CD4-positive, alpha-beta memory T cell (primary cell): ENCODE results near the gene DRGX. TPM values are rescaled to one million over a fixed set of nuclear protein-coding genes. Genes with fewer than 3 reads are reported as not detected.

ENCODE experiments used
- CTCF ChIA-PET: fragments of 350-600 bp; sonication (Branson Sonifier 250); formaldehyde crosslinking; loops from one replicate; lab custom pipeline; 2021; ENCODE audit warnings: inconsistent platforms; ENCODE audit not compliant: partially characterized antibody; lab: Charles Lee
- POLR2A ChIA-PET: fragments of 350-600 bp; sonication (Branson Sonifier 250); formaldehyde crosslinking; loops from one replicate; lab custom pipeline; 2021; ENCODE audit not compliant: partially characterized antibody; lab: Charles Lee
- DNase-seq, 5 donors: peaks; one replicate each; pipeline versions ENCODE4 v3.0.0 to v3.0.0-alpha.2; 2020 to 2022; ENCODE audit warnings: mixed read lengths in 1 of 5
- H3K27ac ChIP-seq: one replicate; pipeline ENCODE4 v1.7.0; 2013; ENCODE audit warnings: low read depth, low read length
- H3K27me3 ChIP-seq: 2 replicates; pipeline ENCODE4 v1.7.0; 2013; ENCODE audit warnings: mild to moderate bottlenecking, low read length, moderate library complexity; ENCODE audit not compliant: insufficient read depth
- H3K36me3 ChIP-seq: 2 replicates; pipeline ENCODE4 v1.7.0; 2013; ENCODE audit warnings: mild to moderate bottlenecking, low read length, moderate library complexity; ENCODE audit not compliant: insufficient read depth
- H3K4me1 ChIP-seq: 2 replicates; pipeline ENCODE4 v1.7.0; 2013; ENCODE audit warnings: mild to moderate bottlenecking, low read length, moderate library complexity; ENCODE audit not compliant: insufficient read depth
- H3K4me3 ChIP-seq, 2 donors: one replicate each; pipeline ENCODE4 v1.7.0; 2013; ENCODE audit warnings: low read length in 2 of 2, mild to moderate bottlenecking in 1 of 2
- H3K9me3 ChIP-seq, 2 donors: one replicate each; pipeline ENCODE4 v1.7.0; 2013; ENCODE audit warnings: low read length in 2 of 2, control low read depth in 1 of 2; ENCODE audit not compliant: control insufficient read depth in 1 of 2
- H3K27ac Mint-ChIP-seq, 7 donors: one replicate each; pipeline ENCODE4 v1.8.0; 2020 to 2021; ENCODE audit warnings: mixed read lengths in 7 of 7, mild to moderate bottlenecking in 6 of 7, inconsistent platforms in 3 of 7, moderate library complexity in 3 of 7
- H3K27me3 Mint-ChIP-seq, 2 donors: one replicate each; pipeline ENCODE4 v1.8.0; 2020 to 2021; ENCODE audit warnings: mixed read lengths in 2 of 2
- H3K36me3 Mint-ChIP-seq, 2 donors: one replicate each; pipeline ENCODE4 v1.8.0; 2020 to 2021; ENCODE audit warnings: mixed read lengths in 2 of 2, inconsistent platforms in 1 of 2, mild to moderate bottlenecking in 1 of 2
- H3K4me1 Mint-ChIP-seq, 4 donors: one replicate each; pipeline ENCODE4 v1.8.0; 2020 to 2021; ENCODE audit warnings: mixed read lengths in 4 of 4, mild to moderate bottlenecking in 1 of 4
- H3K4me3 Mint-ChIP-seq, 8 donors: one replicate each; pipeline ENCODE4 v1.8.0; 2020 to 2021; ENCODE audit warnings: mixed read lengths in 8 of 8, mild to moderate bottlenecking in 7 of 8, moderate library complexity in 6 of 8, inconsistent platforms in 3 of 8
- H3K9me3 Mint-ChIP-seq, 8 donors: one replicate each; pipeline ENCODE4 v1.8.0; 2020 to 2021; ENCODE audit warnings: mixed read lengths in 8 of 8, mild to moderate bottlenecking in 5 of 8, inconsistent platforms in 3 of 8, moderate library complexity in 1 of 8
- intact Hi-C: fragments of 100-400 bp; cut with micrococcal nuclease; formaldehyde crosslinking; loops from one replicate; pipeline ENCODE4 v1.15.1; 2023
- polyA plus RNA-seq, 2 donors: library from polyadenylated mRNA; unstranded; fragments of 300-500 nt; fragmentation: Illumina TruSeq; gene quantifications; one replicate each; pipeline ENCODE4 v1.2.3, GENCODE V29; 2021
- total RNA-seq, 2 experiments: library from RNA; stranded (reverse); gene quantifications; one replicate each; pipeline ENCODE4 v1.2.3, GENCODE V29; 2021

DRGX gene
- total and polyA plus RNA-seq, 4 experiments from 2014 or later = not detected

DNA sequence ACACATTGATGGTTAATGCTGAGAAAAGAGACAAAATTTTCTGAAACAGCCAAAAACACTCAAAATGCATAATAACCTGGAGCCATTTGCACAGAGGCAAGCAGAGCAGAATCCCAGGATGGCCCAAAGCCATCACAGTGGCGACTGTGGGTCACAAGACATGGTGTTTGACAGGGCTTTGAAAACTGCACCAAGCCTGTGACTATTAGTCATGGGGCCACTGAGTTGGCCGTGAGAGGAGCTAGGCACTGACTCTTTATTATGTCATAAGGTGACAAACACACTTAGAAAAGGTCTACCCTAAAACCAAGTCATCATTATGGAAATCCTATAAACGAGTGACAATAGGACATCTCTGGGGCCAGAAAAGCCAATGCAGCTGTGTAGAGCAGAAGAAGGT is 23.9 kb downstream of the DRGX start:
- Mint-ChIP-seq H3K36me3 (no peaks in the 10 kb centered on the region), H3K4me1 (no peaks in the 10 kb centered on the region), H3K27me3 (peaks cover 3 to 4% of the 10 kb centered on the region in 2 donors), H3K4me3 (no peak overlapping the region), H3K27ac (no peak overlapping the region), H3K9me3 (no peaks in the 10 kb centered on the region)
- CTCF ChIA-PET = interaction anchor here (0.9 to 1.2 kb wide), 2 partner anchors 36 to 280 kb away, joined by 3 to 5 read pairs; no protein-coding TSS in a partner anchor
- no peaks in the 10 kb centered on the region for H3K27me3 ChIP-seq
- POLR2A ChIA-PET = no interaction called here
- no peak for DNase-seq
- no peak overlapping the region for H3K4me3 ChIP-seq
- no peaks in the 10 kb centered on the region for H3K36me3 ChIP-seq
- no peaks in the 10 kb centered on the region for H3K9me3 ChIP-seq
- no peak overlapping the region for H3K27ac ChIP-seq
- H3K4me1 ChIP-seq = no peaks in the 10 kb centered on the region
- intact Hi-C loops = no loop called here

DNA sequence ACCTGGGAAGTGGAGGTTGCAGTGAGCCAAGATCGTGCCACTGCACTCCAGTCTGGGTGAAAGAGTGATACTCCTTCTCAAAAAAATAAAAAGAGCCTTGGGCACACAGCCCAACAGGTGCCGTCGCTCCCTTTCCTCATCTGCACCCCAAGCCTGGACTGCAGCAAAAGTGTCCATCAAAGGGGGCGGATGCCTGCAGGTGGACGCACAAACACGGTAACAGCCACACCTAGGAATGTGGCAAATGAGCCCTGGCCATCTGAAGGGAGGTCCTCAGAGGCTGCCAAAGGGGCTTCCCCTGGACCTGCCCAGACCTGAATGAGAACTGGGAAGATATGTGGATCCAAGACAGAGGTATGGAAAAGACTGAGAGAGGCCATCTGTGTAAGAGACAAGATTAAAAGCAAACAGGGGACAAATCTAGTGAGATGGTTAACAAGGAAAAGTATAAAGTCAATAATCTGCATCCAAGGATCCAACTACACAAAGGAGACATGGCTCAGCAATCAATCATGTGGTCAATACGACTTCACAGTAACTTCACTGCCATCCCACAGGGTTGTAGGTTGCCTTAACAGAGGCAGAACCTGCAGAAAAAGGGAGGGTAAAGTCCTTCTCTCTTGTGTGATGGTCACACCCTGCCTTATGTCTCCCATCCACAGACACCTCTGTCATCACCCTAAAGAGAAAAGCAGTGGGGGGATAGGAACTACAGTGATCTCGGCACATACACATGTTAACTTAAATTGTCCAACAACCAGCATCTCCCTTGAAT is 25.4 kb downstream of the DRGX start:
- Histone ChIP-seq H3K27me3 (no peaks in the 10 kb centered on the region), H3K9me3 (no peaks in the 10 kb centered on the region), H3K4me1 (no peaks in the 10 kb centered on the region), H3K36me3 (no peaks in the 10 kb centered on the region), H3K27ac (no peak overlapping the region), H3K4me3 (no peak overlapping the region)
- Mint-ChIP-seq H3K27ac (no peak overlapping the region), H3K36me3 (no peaks in the 10 kb centered on the region), H3K9me3 (no peaks in the 10 kb centered on the region), H3K27me3 (peaks cover 2 to 3% of the 10 kb centered on the region in 2 donors), H3K4me1 (no peaks in the 10 kb centered on the region), H3K4me3 (no peak overlapping the region)
- intact Hi-C loops = no loop called here
- ChIA-PET CTCF (interaction anchor here (0.6 to 1.9 kb wide), 2 partner anchors 37 to 140 kb away, joined by 3 to 5 read pairs; no protein-coding TSS in a partner anchor), POLR2A (interaction anchor here (0.6 kb wide), 1 partner anchor 105 kb away, joined by 3 read pairs; no protein-coding TSS in a partner anchor)
- DNase-seq = no peak

DNA sequence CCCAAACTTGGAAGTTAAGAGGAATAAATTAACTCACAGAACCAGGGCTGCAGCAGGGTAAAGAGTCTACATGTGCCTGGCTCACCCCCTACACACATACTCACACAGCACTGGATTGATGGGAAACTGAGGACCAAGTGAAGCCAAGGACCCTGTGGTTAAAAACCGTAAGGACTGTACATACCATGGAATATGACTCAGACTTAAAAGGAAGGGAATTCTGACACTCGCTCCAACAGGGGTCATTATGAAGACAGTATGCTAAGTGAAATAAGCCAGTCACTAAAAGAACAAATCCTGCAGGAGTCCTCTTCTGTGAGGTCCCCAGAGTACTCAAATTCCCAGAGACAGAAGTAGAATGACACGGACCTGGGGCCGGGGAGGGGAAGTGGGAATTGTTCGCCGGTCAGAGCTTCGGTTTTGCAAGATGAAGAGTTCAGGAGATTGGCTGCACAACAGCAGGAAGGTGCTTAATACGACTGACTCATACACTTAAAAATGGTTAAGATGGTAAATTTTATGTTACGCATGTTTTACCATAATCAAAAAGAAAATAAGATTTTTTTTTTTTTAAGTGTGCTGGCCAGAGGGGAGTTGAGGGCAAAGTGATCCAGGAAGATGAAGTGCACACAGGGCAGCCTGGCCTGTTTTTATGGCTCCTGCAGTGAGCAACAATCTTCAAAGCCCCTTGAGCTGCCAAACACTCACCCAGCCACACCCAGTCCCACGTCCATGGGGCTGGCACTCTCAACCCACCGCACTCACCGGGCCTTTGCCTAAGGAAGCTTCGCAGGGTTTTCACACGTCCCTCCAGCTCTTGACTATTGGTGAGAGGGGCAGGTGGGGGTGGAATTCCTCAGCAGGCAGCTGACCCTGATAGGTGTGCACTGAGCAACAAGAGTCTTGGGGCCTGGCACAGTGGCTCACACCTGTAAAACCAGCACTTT is 26.4 kb downstream of the DRGX start:
- ChIA-PET POLR2A (interaction anchor here (0.6 kb wide), 1 partner anchor 106 kb away, joined by 3 read pairs; no protein-coding TSS in a partner anchor), CTCF (interaction anchor here (1.9 kb wide), 1 partner anchor 38 kb away, joined by 5 read pairs; no protein-coding TSS in a partner anchor)
- H3K27me3 ChIP-seq = no peaks in the 10 kb centered on the region
- no peak overlapping the region for H3K27ac ChIP-seq
- no peak for DNase-seq
- H3K36me3 ChIP-seq = no peaks in the 10 kb centered on the region
- H3K36me3 Mint-ChIP-seq = no peaks in the 10 kb centered on the region
- H3K27me3 Mint-ChIP-seq = peaks cover 0 to 3% of the 10 kb centered on the region in 2 donors
- H3K4me1 Mint-ChIP-seq = no peaks in the 10 kb centered on the region
- no peak overlapping the region for H3K4me3 Mint-ChIP-seq
- H3K4me1 ChIP-seq = no peaks in the 10 kb centered on the region
- H3K9me3 Mint-ChIP-seq = no peaks in the 10 kb centered on the region
- no peak overlapping the region for H3K27ac Mint-ChIP-seq
- no peak overlapping the region for H3K4me3 ChIP-seq
- no peaks in the 10 kb centered on the region for H3K9me3 ChIP-seq
- intact Hi-C loops = no loop called here

DNA sequence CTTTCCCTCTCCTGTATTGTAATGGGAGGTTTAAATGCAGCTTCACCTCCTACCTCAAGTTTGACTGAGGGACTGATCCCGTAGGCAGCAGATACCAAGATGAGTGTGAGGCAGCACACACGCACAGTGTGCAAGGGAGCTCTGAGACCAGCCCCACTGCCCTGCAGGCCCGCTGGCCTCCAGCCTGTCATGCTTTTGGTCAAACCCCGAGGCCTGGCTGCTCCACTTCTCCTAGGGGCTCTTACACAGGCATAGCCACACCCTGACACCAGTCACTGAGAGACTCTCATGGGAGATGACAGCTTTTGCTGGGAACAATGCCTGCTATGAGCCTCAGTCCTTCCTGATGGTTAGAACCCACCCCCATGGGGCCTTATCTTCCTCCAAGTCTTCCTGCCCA is 27.6 kb downstream of the DRGX start:
- H3K4me1 Mint-ChIP-seq = no peaks in the 10 kb centered on the region
- intact Hi-C loops = no loop called here
- CTCF ChIA-PET = no interaction called here

DNA sequence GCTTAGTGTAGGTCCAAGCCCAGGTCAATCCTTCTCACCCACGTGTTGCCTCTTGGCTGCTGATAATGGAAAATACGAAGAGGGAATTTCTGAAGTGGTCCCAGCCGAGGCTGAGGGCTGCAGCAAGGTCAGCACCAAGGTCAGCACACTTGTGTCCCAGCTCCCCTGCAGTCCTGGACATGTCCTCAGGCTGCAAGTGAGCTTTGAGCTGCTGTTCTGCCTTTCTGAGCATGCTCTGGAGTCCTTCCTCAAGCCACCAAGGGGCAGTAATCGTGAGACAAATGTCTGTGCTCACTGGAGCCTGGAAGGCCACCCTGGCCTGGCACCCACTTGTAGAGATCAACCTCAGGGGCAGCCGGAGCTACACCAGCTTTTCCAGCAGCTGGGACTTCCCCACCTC is 28.3 kb downstream of the DRGX start:
- DNase-seq = no peak
- CTCF ChIA-PET = no interaction called here
- peaks cover 3 to 6% of the 10 kb centered on the region in 2 donors for H3K27me3 Mint-ChIP-seq
- no peaks in the 10 kb centered on the region for H3K9me3 Mint-ChIP-seq
- no peaks in the 10 kb centered on the region for H3K36me3 ChIP-seq
- no peaks in the 10 kb centered on the region for H3K9me3 ChIP-seq
- H3K4me1 Mint-ChIP-seq = no peaks in the 10 kb centered on the region
- intact Hi-C loops = no loop called here
- H3K4me1 ChIP-seq = no peaks in the 10 kb centered on the region
- H3K27ac Mint-ChIP-seq = no peak overlapping the region
- POLR2A ChIA-PET = no interaction called here
- H3K4me3 Mint-ChIP-seq = no peak overlapping the region
- H3K27ac ChIP-seq = no peak overlapping the region
- no peaks in the 10 kb centered on the region for H3K27me3 ChIP-seq
- no peaks in the 10 kb centered on the region for H3K36me3 Mint-ChIP-seq
- H3K4me3 ChIP-seq = no peak overlapping the region

More for the DNA sequence above, 27.6 kb downstream of the DRGX start:
- POLR2A ChIA-PET = no interaction called here
- Mint-ChIP-seq H3K27ac (peak overlapping the region in 1 of 7 donors; percentile 10), H3K36me3 (no peaks in the 10 kb centered on the region), H3K27me3 (peaks cover 1 to 3% of the 10 kb centered on the region in 2 donors), H3K9me3 (no peaks in the 10 kb centered on the region), H3K4me3 (no peak overlapping the region)
- Histone ChIP-seq H3K4me1 (no peaks in the 10 kb centered on the region), H3K4me3 (no peak overlapping the region), H3K9me3 (no peaks in the 10 kb centered on the region), H3K27me3 (no peaks in the 10 kb centered on the region), H3K36me3 (no peaks in the 10 kb centered on the region), H3K27ac (no peak overlapping the region)
- DNase-seq = no peak

DNA sequence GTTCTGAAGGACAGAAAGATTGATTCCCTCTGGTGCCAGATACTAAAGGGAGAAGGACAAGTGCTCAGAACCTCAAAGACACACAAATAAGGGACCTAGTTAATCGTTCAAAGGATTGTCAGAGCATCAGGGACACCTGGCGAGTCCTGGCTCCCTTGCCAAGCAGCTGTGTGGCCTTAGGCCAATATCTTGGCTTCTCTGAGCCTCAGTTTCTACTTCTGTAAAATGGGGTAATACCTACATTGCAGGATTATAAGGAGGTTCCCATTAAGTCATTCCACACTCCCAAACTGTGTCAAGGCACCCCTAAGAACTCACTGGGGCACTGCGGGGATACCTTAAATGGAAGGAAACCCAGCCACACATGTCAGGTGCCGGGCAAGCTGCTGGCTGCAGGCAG is 29.4 kb downstream of the DRGX start:
- H3K27me3 ChIP-seq = no peaks in the 10 kb centered on the region
- H3K4me1 Mint-ChIP-seq = no peaks in the 10 kb centered on the region
- intact Hi-C loops = no loop called here
- H3K4me1 ChIP-seq = no peaks in the 10 kb centered on the region
- H3K27ac ChIP-seq = no peak overlapping the region
- ChIA-PET CTCF (no interaction called here), POLR2A (no interaction called here)
- no peaks in the 10 kb centered on the region for H3K9me3 Mint-ChIP-seq
- no peaks in the 10 kb centered on the region for H3K36me3 ChIP-seq
- no peak overlapping the region for H3K4me3 ChIP-seq
- no peaks in the 10 kb centered on the region for H3K9me3 ChIP-seq
- no peak overlapping the region for H3K27ac Mint-ChIP-seq
- no peaks in the 10 kb centered on the region for H3K36me3 Mint-ChIP-seq
- no peak overlapping the region for H3K4me3 Mint-ChIP-seq
- DNase-seq = no peak
- peaks cover 5% of the 10 kb centered on the region in 2 donors for H3K27me3 Mint-ChIP-seq
